H1 (cell line): ENCODE results near the gene ZC3H18. TPM values are rescaled to one million over a fixed set of nuclear protein-coding genes. Genes with fewer than 3 reads are reported as not detected.
A peak's percentile ranks its signal among the peaks of the same experiment; 100 is the strongest.

Experiments used
- CTCF ChIA-PET: fragments of 300-600 bp; sonication (Branson Sonifier 250); formaldehyde crosslinking; loops from one replicate; lab custom pipeline; 2021; ENCODE audit not compliant: partially characterized antibody; lab: Charles Lee
- POLR2A ChIA-PET: fragments of 300-600 bp; sonication (Branson Sonifier 250); formaldehyde crosslinking; loops from one replicate; lab custom pipeline; 2021; ENCODE audit warnings: inconsistent platforms; ENCODE audit not compliant: partially characterized antibody; lab: Charles Lee
- DNase-seq, 2 experiments: peaks; one replicate each; pipeline versions ENCODE4 v3.0.0 to v3.0.0-alpha.2; 2010 to 2022; ENCODE audit warnings: low spot score in 2 of 2, low read depth in 1 of 2, mixed read lengths in 1 of 2
- FAIRE-seq: peaks from 2 replicates; lab custom pipeline; 2011; peaks lifted over from hg19 to GRCh38; lab: Jason Lieb, UNC
- H2AFZ ChIP-seq: 2 replicates; pipeline ENCODE4 v1.8.1; 2012; ENCODE audit warnings: low read length, inconsistent platforms
- H2AK5ac ChIP-seq: 2 replicates; pipeline ENCODE4 v1.6.1; 2013; ENCODE audit warnings: low read depth, low read length
- H2BK120ac ChIP-seq: replicated peaks from 2 replicates; pipeline ENCODE3; 2013; ENCODE audit warnings: low read depth, low read length, inconsistent platforms
- H2BK12ac ChIP-seq: 2 replicates; pipeline ENCODE4 v1.6.1; 2013; ENCODE audit warnings: low read depth, low read length
- H2BK15ac ChIP-seq: 2 replicates; pipeline ENCODE4 v1.6.1; 2013; ENCODE audit warnings: low read length
- H2BK20ac ChIP-seq: 2 replicates; pipeline ENCODE4 v1.6.1; 2013; ENCODE audit warnings: low read length
- H2BK5ac ChIP-seq: 2 replicates; pipeline ENCODE4 v1.6.1; 2013; ENCODE audit warnings: low read depth, low read length
- H3K14ac ChIP-seq: 2 replicates; pipeline ENCODE4 v1.6.1; 2013; ENCODE audit warnings: inconsistent platforms; ENCODE audit not compliant: insufficient read length
- H3K18ac ChIP-seq: 2 replicates; pipeline ENCODE4 v1.6.1; 2013; ENCODE audit warnings: low read length; ENCODE audit errors: extremely low read depth
- H3K23ac ChIP-seq: 2 replicates; pipeline ENCODE4 v1.6.1; 2013; ENCODE audit warnings: inconsistent platforms; ENCODE audit not compliant: insufficient read length
- H3K23me2 ChIP-seq: 2 replicates; pipeline ENCODE4 v1.6.1; 2013; ENCODE audit warnings: low read depth, low read length
- H3K27ac ChIP-seq: 2 replicates; pipeline ENCODE4 v1.6.1; 2011; ENCODE audit warnings: low read depth, low read length, inconsistent platforms
- H3K27me3 ChIP-seq, 4 experiments: replicated peaks in 1 of 4; 1 replicate in 1 of 4; 2 replicates in 3 of 4; pipeline versions ENCODE4 v1.6.1 to v1.8.1; 2011 to 2013; ENCODE audit warnings: low read length in 3 of 4, mild to moderate bottlenecking in 3 of 4, inconsistent platforms in 2 of 4, mixed read lengths in 2 of 4, moderate library complexity in 1 of 4; ENCODE audit not compliant: control insufficient read depth in 3 of 4, insufficient read depth in 3 of 4; ENCODE audit errors: extremely low read depth in 1 of 4
- H3K36me3 ChIP-seq, 4 experiments: 2 replicates each; pipeline versions ENCODE4 v1.6.1 to v1.8.1; 2011 to 2013; ENCODE audit warnings: mild to moderate bottlenecking in 4 of 4, low read length in 3 of 4, moderate library complexity in 2 of 4, control low read depth in 1 of 4, inconsistent platforms in 1 of 4; ENCODE audit not compliant: insufficient read depth in 4 of 4, control insufficient read depth in 2 of 4
- H3K4ac ChIP-seq: replicated peaks from 2 replicates; pipeline ENCODE3; 2013; ENCODE audit warnings: low read length, low read depth, mixed read lengths, inconsistent platforms; ENCODE audit not compliant: insufficient read length
- H3K4me1 ChIP-seq, 4 experiments: replicated peaks in 1 of 4; 1 replicate in 1 of 4; 2 replicates in 3 of 4; pipeline versions ENCODE4 v1.6.1 to v1.8.1; 2011 to 2013; ENCODE audit warnings: low read length in 3 of 4, inconsistent platforms in 2 of 4, mixed read lengths in 1 of 4; ENCODE audit not compliant: insufficient read depth in 4 of 4, control insufficient read depth in 3 of 4
- H3K4me2 ChIP-seq, 2 experiments: 2 replicates each; pipeline versions ENCODE4 v1.6.1 to v1.8.1; 2011 to 2013; ENCODE audit warnings: low read depth in 2 of 2, low read length in 2 of 2, control low read depth in 1 of 2, inconsistent platforms in 1 of 2, mild to moderate bottlenecking in 1 of 2; ENCODE audit not compliant: insufficient read depth in 1 of 2
- H3K4me3 ChIP-seq, 4 experiments: fragments of 200-600, 300-600 bp in 1 of 4; sonication (generic), shearing (Covaris generic), sonication (Bioruptor Twin) in 1 of 4; 2 replicates each; pipeline versions ENCODE4 v1.5.1 to v1.8.1; 2011 to 2016; ENCODE audit warnings: low read length in 4 of 4, low read depth in 3 of 4, control low read depth in 2 of 4, inconsistent platforms in 2 of 4, mild to moderate bottlenecking in 2 of 4, mixed read lengths in 1 of 4, moderate library complexity in 1 of 4; ENCODE audit not compliant: insufficient read depth in 2 of 4; ENCODE audit errors: extremely low read depth in 1 of 4
- H3K56ac ChIP-seq: replicated peaks from 2 replicates; pipeline ENCODE3; 2013; ENCODE audit warnings: low read depth, mild to moderate bottlenecking, mixed read lengths, low read length, inconsistent platforms; ENCODE audit not compliant: insufficient read length
- H3K79me1 ChIP-seq: 2 replicates; pipeline ENCODE4 v1.6.1; 2013; ENCODE audit warnings: low read depth, low read length, control low read depth
- H3K79me2 ChIP-seq, 2 experiments: 2 replicates each; pipeline versions ENCODE4 v1.6.1 to v1.8.1; 2012 to 2013; ENCODE audit warnings: low read length in 2 of 2, mild to moderate bottlenecking in 2 of 2, inconsistent platforms in 1 of 2; ENCODE audit not compliant: insufficient read depth in 2 of 2, control insufficient read depth in 1 of 2
- H3K9ac ChIP-seq, 4 experiments: replicated peaks in 1 of 4; 1 replicate in 1 of 4; 2 replicates in 3 of 4; pipeline versions ENCODE4 v1.6.1 to v1.8.1; 2011 to 2013; ENCODE audit warnings: low read depth in 3 of 4, low read length in 3 of 4, control low read depth in 2 of 4, mild to moderate bottlenecking in 2 of 4, moderate library complexity in 2 of 4, inconsistent platforms in 1 of 4; ENCODE audit errors: extremely low read depth in 1 of 4
- H3K9me3 ChIP-seq, 2 experiments: 2 replicates each; pipeline versions ENCODE4 v1.6.1 to v1.8.1; 2012 to 2013; ENCODE audit warnings: mild to moderate bottlenecking in 2 of 2, moderate library complexity in 2 of 2, control low read depth in 1 of 2, inconsistent platforms in 1 of 2, low read depth in 1 of 2, low read length in 1 of 2, mixed read lengths in 1 of 2; ENCODE audit not compliant: insufficient read depth in 2 of 2
- H4K20me1 ChIP-seq, 2 experiments: replicated peaks in 1 of 2; 2 replicates each; pipeline versions ENCODE3 to v1.8.1; 2011 to 2013; ENCODE audit warnings: inconsistent platforms in 2 of 2, low read length in 2 of 2, mild to moderate bottlenecking in 1 of 2; ENCODE audit not compliant: insufficient read depth in 2 of 2, control insufficient read depth in 1 of 2
- H4K5ac ChIP-seq: 2 replicates; pipeline ENCODE4 v1.6.1; 2013; ENCODE audit warnings: low read length, low read depth, mixed read lengths, inconsistent platforms; ENCODE audit not compliant: insufficient read length
- H4K8ac ChIP-seq: 2 replicates; pipeline ENCODE4 v1.8.0; 2013; ENCODE audit warnings: mild to moderate bottlenecking, moderate library complexity, low read length, inconsistent platforms; ENCODE audit not compliant: insufficient read depth; ENCODE audit errors: extremely low read depth
- H4K91ac ChIP-seq: replicated peaks from 2 replicates; pipeline ENCODE3; 2013; ENCODE audit warnings: low read length, mixed read lengths, inconsistent platforms; ENCODE audit not compliant: insufficient read length
- CTCF ChIP-seq, 3 experiments: IDR thresholded peaks; 1 replicate in 2 of 3; 2 replicates in 1 of 3; pipeline versions ENCODE4 v1.5.1 to v1.6.1; 2011; ENCODE audit warnings: low read length in 3 of 3, mild to moderate bottlenecking in 3 of 3, inconsistent platforms in 2 of 3, low read depth in 1 of 3, moderate library complexity in 1 of 3; ENCODE audit not compliant: insufficient read depth in 1 of 3; ENCODE audit errors: control extremely low read depth in 1 of 3
- GABPA ChIP-seq: IDR thresholded peaks from 2 replicates; pipeline ENCODE4 v1.6.1; 2011; ENCODE audit warnings: mild to moderate bottlenecking, low read length, moderate library complexity, borderline replicate concordance; ENCODE audit not compliant: insufficient read depth
- HDAC6 ChIP-seq: IDR thresholded peaks from one replicate; pipeline ENCODE4 v1.7.1; 2012; ENCODE audit warnings: low read depth, mild to moderate bottlenecking, inconsistent platforms, low read length, moderate library complexity
- JUN ChIP-seq: IDR thresholded peaks from 2 replicates; pipeline ENCODE4 v1.6.1; 2011; ENCODE audit warnings: low read depth, mild to moderate bottlenecking, improper control_type of control experiment, low read length
- MAX ChIP-seq: IDR thresholded peaks from 2 replicates; pipeline ENCODE4 v1.6.1; 2012; ENCODE audit warnings: inconsistent platforms
- NANOG ChIP-seq: IDR thresholded peaks from 2 replicates; pipeline ENCODE4 v1.6.1; 2011; ENCODE audit warnings: low read length, low read depth, mild to moderate bottlenecking, inconsistent platforms; ENCODE audit not compliant: insufficient read depth, poor library complexity, severe bottlenecking
- PHF8 ChIP-seq: fragments of 200-600 bp; sonication (generic); conservative IDR thresholded peaks from 2 replicates; pipeline ENCODE4 v1.7.1; 2012; ENCODE audit warnings: low read depth, mild to moderate bottlenecking, inconsistent platforms, low read length, moderate library complexity
- POLR2AphosphoS5 ChIP-seq: IDR thresholded peaks from 2 replicates; pipeline ENCODE4 v1.6.1; 2011; ENCODE audit warnings: low read depth, low read length
- SP1 ChIP-seq: IDR thresholded peaks from 2 replicates; pipeline ENCODE4 v1.6.1; 2011; ENCODE audit warnings: low read depth, low read length
- WGBS, 2 experiments: shearing (Covaris generic) in 1 of 2; methylation state at CpG; one replicate each; pipeline versions ENCODE4 v1.1.6 to v1.1.7; 2013 to 2015; ENCODE audit warnings: low lambda C conversion rate in 2 of 2, mixed read lengths in 2 of 2, inconsistent platforms in 1 of 2, low coverage in 1 of 2, missing lambda C conversion rate in 1 of 2; ENCODE audit not compliant: insufficient replicate concordance in 2 of 2, insufficient coverage in 1 of 2, insufficient read length in 1 of 2; ENCODE audit errors: extremely low coverage in 1 of 2, missing lambda C conversion rate in 1 of 2; 5-methylcytosine and 5-hydroxymethylcytosine counted together
- polyA plus RNA-seq, 7 experiments: library from polyadenylated mRNA; depleted of rRNA in 3 of 7; stranded (reverse) in 5 of 7; unstranded in 2 of 7; fragments of >200 nt in 5 of 7; fragments of 200-250 nt in 2 of 7; gene quantifications; 1 replicate in 5 of 7; 2 replicates in 1 of 7; 4 replicates in 1 of 7; pipeline versions ENCODE4 v1.2.1 to v1.2.3, GENCODE V29; 2011 to 2013; ENCODE audit warnings: missing spikeins in 2 of 7, mixed read lengths in 2 of 7
- total RNA-seq: library from RNA; stranded (reverse); fragmentation: NEBNext Ultra II Directional; extraction: Animal tissue kit (Norgen Biotek cat#: 25700); gene quantifications from 2 replicates; pipeline ENCODE4 v1.2.1, GENCODE V29; 2021
- TF ChIP-seq, protein P1 (sequence below): IDR thresholded peaks from 2 replicates; pipeline ENCODE4 v1.6.1; 2012; ENCODE audit warnings: inconsistent platforms

ZC3H18 gene
- total and polyA plus RNA-seq, 2 of the 8 experiments (the other 6 are each of a cell fraction or from before 2014, with no cell fraction given): 12.1 to 73.2 TPM

GRCh38 chr16:88521674-88522073 is 48.5 kb upstream of the ZC3H18 start:
- H3K4me2 ChIP-seq: no peak overlapping the region
- no peak overlapping the region for H2BK15ac ChIP-seq
- H3K4me3 ChIP-seq: no peak overlapping the region
- H2BK12ac ChIP-seq: no peak overlapping the region
- no peak overlapping the region for H3K18ac ChIP-seq
- H3K27me3 ChIP-seq: no peaks in the 10 kb centered on the region
- ChIA-PET POLR2A (interaction anchor here (1.0 to 1.2 kb wide), 2 partner anchors 9 to 12 kb away, joined by 3 read pairs; no protein-coding TSS in a partner anchor), CTCF (interaction anchor here (2.0 kb wide), 1 partner anchor 33 kb away, joined by 9 read pairs; no protein-coding TSS in a partner anchor)
- no peak overlapping the region for H3K9ac ChIP-seq
- H3K56ac ChIP-seq: peak overlapping the region; percentile 30
- peaks cover 1 to 9% of the 10 kb centered on the region in 2 experiments for H4K20me1 ChIP-seq
- peaks cover 35% of the 10 kb centered on the region; the same call in 1 of the 2 replicates for H3K23me2 ChIP-seq
- 98% methylated on average over 7 of the region's 9 CpGs; no CpG with 5 or more reads in 1 of the 2 experiments for WGBS, 2 experiments
- FAIRE-seq (no peak), DNase-seq (no peak)
- H3K79me1 ChIP-seq: no peaks in the 10 kb centered on the region
- no peak overlapping the region for H2AFZ ChIP-seq
- H3K79me2 ChIP-seq: no peaks in the 10 kb centered on the region
- H3K14ac ChIP-seq: no peak overlapping the region
- no peak overlapping the region for H2BK20ac ChIP-seq
- no peak overlapping the region for H3K23ac ChIP-seq
- H2AK5ac ChIP-seq: no peak overlapping the region
- no peak overlapping the region for H3K4ac ChIP-seq
- no peaks in the 10 kb centered on the region for H3K36me3 ChIP-seq
- no peak overlapping the region for H2BK120ac ChIP-seq
- H3K27ac ChIP-seq: no peak overlapping the region
- H3K4me1 ChIP-seq: peaks cover 0 to 5% (median 2%) of the 10 kb centered on the region in 4 experiments; a peak in 3 of 7 replicates
- no peak overlapping the region for H4K5ac ChIP-seq
- H3K9me3 ChIP-seq: no peaks in the 10 kb centered on the region
- no peak overlapping the region for H4K91ac ChIP-seq
- H2BK5ac ChIP-seq: no peak overlapping the region; the same call in 1 of the 2 replicates
- H4K8ac ChIP-seq: 0 out of 2 replicates have a peak overlapping the region, but pooled peaks have one; percentile 31
- TF ChIP-seq POLR2AphosphoS5 (no peak), MAX (no peak), NANOG (no peak), GABPA (no peak), SP1 (no peak), CTCF (IDR thresholded peaks at IDR 0.05; ENCODE audit: control extremely low read depth in 1 of 3, insufficient read depth in 1 of 3, low read depth in 1 of 3, low read length in 3 of 3) (no peak), PHF8 (no peak), HDAC6 (no peak), JUN (no peak)
- TF ChIP-seq, protein P1, sequence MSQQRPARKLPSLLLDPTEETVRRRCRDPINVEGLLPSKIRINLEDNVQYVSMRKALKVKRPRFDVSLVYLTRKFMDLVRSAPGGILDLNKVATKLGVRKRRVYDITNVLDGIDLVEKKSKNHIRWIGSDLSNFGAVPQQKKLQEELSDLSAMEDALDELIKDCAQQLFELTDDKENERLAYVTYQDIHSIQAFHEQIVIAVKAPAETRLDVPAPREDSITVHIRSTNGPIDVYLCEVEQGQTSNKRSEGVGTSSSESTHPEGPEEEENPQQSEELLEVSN: no peak
